Measurements from ENCODE around the gene TIGD1. TPM values are rescaled to one million over a fixed set of nuclear protein-coding genes. Genes with fewer than 3 reads are reported as not detected.
"Not testable (repeated sequence)": the region's sequence is repeated elsewhere in the genome, so short reads cannot be mapped to it uniquely, and the experiment has no call there.

The TIGD1 gene
- total RNA-seq, 1 donor from 2014 or later, result 2.0 TPM

GRCh38 chr2:232542715-232543467 is 7.5 kb downstream of the TIGD1 start:
- DNase-seq (ENCODE audit: missing footprints), result no peak
- ATAC-seq, result no peak
- intact Hi-C loops (cut with DNase I), result no loop called here

- DNase-seq (ENCODE audit: missing footprints) (no peak), ATAC-seq (no peak)
- intact Hi-C loops (cut with DNase I), result no loop called here
Measured at GRCh38 chr2:232541961-232542714, 8.2 kb downstream of the TIGD1 start.

GRCh38 chr2:232541195-232541960 is 9.0 kb downstream of the TIGD1 start:
- DNase-seq (ENCODE audit: missing footprints), result no peak
- no peak for ATAC-seq
- intact Hi-C loops (cut with DNase I), result no loop called here

GRCh38 chr2:232540441-232541041 is 9.8 kb downstream of the TIGD1 start:
- intact Hi-C loops (cut with DNase I), result no loop called here
- DNase-seq (ENCODE audit: missing footprints) (no peak), ATAC-seq (no peak)

GRCh38 chr2:232539298-232540231 is 10.8 kb downstream of the TIGD1 start, which contains the start of gene CHRNG:
Gene CHRNG (plus strand): TSS chr2:232539692. CDS start chr2:232539748, 56 bp downstream.
- no peak for ATAC-seq
- intact Hi-C loops (cut with DNase I), result no loop called here
- no peak for DNase-seq (ENCODE audit: missing footprints)

- ATAC-seq, result no peak
- intact Hi-C loops (cut with DNase I), result no loop called here
- DNase-seq (ENCODE audit: missing footprints), result no peak
Measured at GRCh38 chr2:232538671-232539070, 11.7 kb downstream of the TIGD1 start.

- ATAC-seq, result peak; percentile 62
- no peak for DNase-seq (ENCODE audit: missing footprints)
- intact Hi-C loops (cut with DNase I), result no loop called here
Measured at GRCh38 chr2:232537499-232537898, 12.9 kb downstream of the TIGD1 start.

GRCh38 chr2:232537079-232537478 is 13.3 kb downstream of the TIGD1 start:
- no peak for ATAC-seq
- intact Hi-C loops (cut with DNase I), result no loop called here

GRCh38 chr2:232535761-232536530 is 14.4 kb downstream of the TIGD1 start:
- DNase-seq (ENCODE audit: missing footprints), result no peak
- intact Hi-C loops (cut with DNase I), result no loop called here
- no peak for ATAC-seq

More at GRCh38 chr2:232537079-232537478, 13.3 kb downstream of the TIGD1 start:
- DNase-seq (ENCODE audit: missing footprints), result no peak

GRCh38 chr2:232534940-232535651 is 15.3 kb downstream of the TIGD1 start:
- no peak for DNase-seq (ENCODE audit: missing footprints)
- ATAC-seq, result no peak
- intact Hi-C loops (cut with DNase I), result no loop called here

- ATAC-seq, result no peak
Measured at GRCh38 chr2:232533944-232534710, 16.2 kb downstream of the TIGD1 start.

GRCh38 chr2:232532821-232533220 is 17.5 kb downstream of the TIGD1 start:
- peak; percentile 33 for DNase-seq (ENCODE audit: missing footprints)
- intact Hi-C loops (cut with DNase I); ATAC-seq: not testable (repeated sequence)

More at GRCh38 chr2:232533944-232534710, 16.2 kb downstream of the TIGD1 start:
- intact Hi-C loops (cut with DNase I), result no loop called here
- peak; percentile 14 for DNase-seq (ENCODE audit: missing footprints)

- peak; percentile 59 for ATAC-seq
- intact Hi-C loops (cut with DNase I), result no loop called here
- peak; percentile 70 for DNase-seq (ENCODE audit: missing footprints)
Measured at GRCh38 chr2:232532419-232532818, 17.9 kb downstream of the TIGD1 start.

- ATAC-seq (no peak), DNase-seq (ENCODE audit: missing footprints) (peak; percentile 53)
- intact Hi-C loops (cut with DNase I), result no loop called here
Measured at GRCh38 chr2:232530626-232531260, 19.6 kb downstream of the TIGD1 start.

GRCh38 chr2:232529806-232530547 is 20.4 kb downstream of the TIGD1 start:
- DNase-seq (ENCODE audit: missing footprints), result peak; percentile 53

More at GRCh38 chr2:232529806-232530547, 20.4 kb downstream of the TIGD1 start:
- intact Hi-C loops (cut with DNase I), result no loop called here
- ATAC-seq, result no peak

All from Right ventricle myocardium inferior (tissue), 1 donor.